A549 (cell line): ENCODE measurements around the gene POLR2L. TPM values are rescaled to one million over a fixed set of nuclear protein-coding genes. Genes with fewer than 3 reads are reported as not detected.

Experiments used
- ATAC-seq, 2 experiments: fragments of 200-7000 bp in 1 of 2; fragments of >200 bp in 1 of 2; cut with Nextera tagmentation in 1 of 2; cut with Tn5 transposase in 1 of 2; 3 replicates each; pipeline versions ENCODE4 v1.8.0 to v1.9.1; 2018 to 2020; ENCODE audit warnings: mild to moderate bottlenecking in 1 of 2, moderate library complexity in 1 of 2
- CTCF ChIA-PET: fragments of 300-600 bp; sonication (Branson Sonifier 250); formaldehyde crosslinking; extraction: SDS; loops from one replicate; lab custom pipeline; 2021; ENCODE audit warnings: antibody characterized with exemption, inconsistent platforms; lab: Yijun Ruan, JAX
- POLR2A ChIA-PET: fragments of 350-600 bp; formaldehyde crosslinking; extraction: SDS; loops from one replicate; lab custom pipeline; 2021; ENCODE audit warnings: antibody characterized with exemption, inconsistent platforms; lab: Yijun Ruan, JAX
- DNase-seq, 2 experiments: peaks; one replicate each; pipeline versions ENCODE4 v3.0.0 to v3.0.0-alpha.2; 2011 to 2016; ENCODE audit warnings: low read depth in 1 of 2, low spot score in 1 of 2
- FAIRE-seq: peaks from 2 replicates; lab custom pipeline; 2011; peaks lifted over from hg19 to GRCh38; lab: Jason Lieb, UNC
- H3K27ac ChIP-seq, 2 experiments: fragments of >200 bp; sonication (Bioruptor Twin); formaldehyde crosslinking; 3 replicates each; pipeline ENCODE4 v1.5.1; 2016 to 2017
- H3K4me1 ChIP-seq: fragments of >200 bp; sonication (Bioruptor Twin); formaldehyde crosslinking; 3 replicates; pipeline ENCODE4 v1.6.1; 2016
- H3K4me2 ChIP-seq: fragments of >200 bp; sonication (Bioruptor Twin); formaldehyde crosslinking; 3 replicates; pipeline ENCODE4 v1.6.1; 2016
- H3K4me3 ChIP-seq: fragments of >200 bp; sonication (Bioruptor Twin); formaldehyde crosslinking; 3 replicates; pipeline ENCODE4 v1.5.1; 2016
- H3K9me3 ChIP-seq: fragments of >200 bp; sonication (Bioruptor Twin); formaldehyde crosslinking; 3 replicates; pipeline ENCODE4 v1.6.1; 2016
- BHLHE40 ChIP-seq: IDR thresholded peaks from 2 replicates; pipeline ENCODE4 v1.6.1; 2012; ENCODE audit warnings: low read depth, low read length, inconsistent platforms
- CBX2 ChIP-seq: fragments of 200-600 bp; sonication (generic); IDR thresholded peaks from 2 replicates; pipeline ENCODE4 v1.6.1; 2016; ENCODE audit warnings: low read depth, mild to moderate bottlenecking, borderline replicate concordance
- CEBPB ChIP-seq, 2 experiments: fragments of >200 bp in 1 of 2; sonication (Bioruptor Twin) in 1 of 2; formaldehyde crosslinking in 1 of 2; IDR thresholded peaks; 2 replicates each; pipeline ENCODE4 v1.6.1; 2012 to 2016
- CHD2 ChIP-seq: fragments of 150-350 bp; IDR thresholded peaks from 2 replicates; pipeline ENCODE4 v1.6.1; 2014; ENCODE audit warnings: low read length; ENCODE audit not compliant: partially characterized antibody
- CHD4 ChIP-seq: fragments of 200-600 bp; sonication (generic); IDR thresholded peaks from 2 replicates; pipeline ENCODE4 v1.6.1; 2016; ENCODE audit warnings: antibody characterized with exemption, mild to moderate bottlenecking, borderline replicate concordance
- E2F6 ChIP-seq: IDR thresholded peaks from 2 replicates; pipeline ENCODE4 v1.6.1; 2012; ENCODE audit warnings: low read depth, borderline replicate concordance
- EHF ChIP-seq: fragments of 250-450 bp; sonication (Bioruptor Pico); IDR thresholded peaks from 2 replicates; pipeline ENCODE4 v1.5.0; 2020; ENCODE audit warnings: mild to moderate bottlenecking
- EHMT2 ChIP-seq: fragments of 200-600 bp; sonication (generic); IDR thresholded peaks from 2 replicates; pipeline ENCODE4 v1.6.1; 2016; ENCODE audit warnings: antibody characterized with exemption, low read depth, mild to moderate bottlenecking, moderate library complexity
- FOSB ChIP-seq: fragments of 250-450 bp; sonication (Bioruptor Pico); IDR thresholded peaks from 2 replicates; pipeline ENCODE4 v1.5.0; 2020; ENCODE audit warnings: mild to moderate bottlenecking, moderate library complexity
- FOSL2 ChIP-seq, 2 experiments: fragments of 450-650 bp in 1 of 2; fragments of >200 bp in 1 of 2; sonication (Bioruptor Twin) in 1 of 2; formaldehyde crosslinking; IDR thresholded peaks; 2 replicates each; pipeline versions ENCODE4 v1.5.0 to v1.6.1; 2016 to 2020; ENCODE audit warnings: mild to moderate bottlenecking in 1 of 2, moderate library complexity in 1 of 2
- GATA3 ChIP-seq: IDR thresholded peaks from 2 replicates; pipeline ENCODE4 v1.6.1; 2012; ENCODE audit warnings: borderline replicate concordance
- HES2 ChIP-seq: fragments of >200 bp; sonication (Bioruptor Twin); formaldehyde crosslinking; IDR thresholded peaks from 2 replicates; pipeline ENCODE4 v1.6.1; 2016
- HEYL ChIP-seq: fragments of 250-450 bp; sonication (Bioruptor Pico); IDR thresholded peaks from 2 replicates; pipeline ENCODE4 v1.8.0; 2021; ENCODE audit warnings: mild to moderate bottlenecking, moderate library complexity
- HOXB5 ChIP-seq: fragments of 250-450 bp; sonication (Bioruptor Pico); IDR thresholded peaks from 2 replicates; pipeline ENCODE4 v1.5.0; 2020; ENCODE audit warnings: mild to moderate bottlenecking, moderate library complexity
- JUN ChIP-seq, 2 experiments: fragments of >200 bp; sonication (Bioruptor Twin); formaldehyde crosslinking; IDR thresholded peaks; 2 replicates in 1 of 2; 3 replicates in 1 of 2; pipeline ENCODE4 v1.6.1; 2016 to 2017
- KDM1A ChIP-seq: fragments of 200-600 bp; sonication (generic); IDR thresholded peaks from 2 replicates; pipeline ENCODE4 v1.6.1; 2016; ENCODE audit warnings: low read depth, mild to moderate bottlenecking
- KDM5A ChIP-seq: fragments of 200-600 bp; sonication (generic); IDR thresholded peaks from 2 replicates; pipeline ENCODE4 v1.6.1; 2016; ENCODE audit warnings: antibody characterized with exemption, mild to moderate bottlenecking
- MAFK ChIP-seq: fragments of 450-650 bp; IDR thresholded peaks from 2 replicates; pipeline ENCODE4 v1.6.1; 2014; ENCODE audit not compliant: partially characterized antibody
- MAX ChIP-seq: IDR thresholded peaks from 2 replicates; pipeline ENCODE4 v1.6.1; 2012
- NFE2L2 ChIP-seq: fragments of 150-350 bp; conservative IDR thresholded peaks from 2 replicates; pipeline ENCODE4 v1.6.1; 2014; ENCODE audit warnings: low read length
- NPAS2 ChIP-seq: fragments of 250-450 bp; sonication (Bioruptor Pico); IDR thresholded peaks from 2 replicates; pipeline ENCODE4 v1.8.0; 2022; ENCODE audit warnings: mild to moderate bottlenecking, moderate library complexity, borderline replicate concordance
- POLR2A ChIP-seq: IDR thresholded peaks from 2 replicates; pipeline ENCODE4 v1.6.1; 2012; ENCODE audit warnings: mild to moderate bottlenecking, low read length
- RARB ChIP-seq: fragments of 250-450 bp; sonication (Bioruptor Pico); IDR thresholded peaks from 2 replicates; pipeline ENCODE4 v1.8.0; 2021; ENCODE audit warnings: mild to moderate bottlenecking, moderate library complexity
- RCOR1 ChIP-seq: fragments of 150-350 bp; IDR thresholded peaks from 2 replicates; pipeline ENCODE4 v1.6.1; 2014; ENCODE audit warnings: antibody characterized with exemption, low read length, low read depth
- RFX5 ChIP-seq: fragments of 450-650 bp; IDR thresholded peaks from 2 replicates; pipeline ENCODE4 v1.7.1; 2014; ENCODE audit warnings: antibody characterized with exemption, mild to moderate bottlenecking, moderate library complexity
- RNF2 ChIP-seq: fragments of 200-600 bp; sonication (generic); IDR thresholded peaks from 2 replicates; pipeline ENCODE4 v1.6.1; 2016; ENCODE audit warnings: low read depth, mild to moderate bottlenecking, antibody characterized with exemption, moderate library complexity, borderline replicate concordance
- SREBF2 ChIP-seq: fragments of 450-650 bp; IDR thresholded peaks from 2 replicates; pipeline ENCODE4 v1.6.1; 2014; ENCODE audit warnings: mild to moderate bottlenecking, moderate library complexity
- TFCP2L1 ChIP-seq: fragments of 250-450 bp; sonication (Bioruptor Pico); IDR thresholded peaks from 2 replicates; pipeline ENCODE4 v1.5.0; 2021; ENCODE audit warnings: mild to moderate bottlenecking
- TP53 ChIP-seq: fragments of 250-450 bp; sonication (Bioruptor Pico); IDR thresholded peaks from 2 replicates; pipeline ENCODE4 v1.5.0; 2021; ENCODE audit warnings: mild to moderate bottlenecking, moderate library complexity
- USF2 ChIP-seq: fragments of 450-650 bp; IDR thresholded peaks from 2 replicates; pipeline ENCODE4 v1.6.1; 2014; ENCODE audit warnings: antibody characterized with exemption
- ZNF302 ChIP-seq: fragments of 250-450 bp; sonication (Bioruptor Pico); IDR thresholded peaks from 2 replicates; pipeline ENCODE4 v1.9.0; 2021; ENCODE audit warnings: inconsistent platforms, mild to moderate bottlenecking, moderate library complexity
- ZSCAN20 ChIP-seq: fragments of 250-450 bp; sonication (Bioruptor Pico); IDR thresholded peaks from 2 replicates; pipeline ENCODE4 v1.8.0; 2022; ENCODE audit warnings: mild to moderate bottlenecking, moderate library complexity
- WGBS: methylation state at CpG from one replicate; pipeline ENCODE4 v1.1.6; 2017; ENCODE audit errors: missing lambda C conversion rate; 5-methylcytosine and 5-hydroxymethylcytosine counted together
- polyA plus RNA-seq, 4 experiments: library from polyadenylated mRNA; depleted of rRNA in 3 of 4; stranded (reverse); fragments of >200 nt; fragmentation: RNase III in 1 of 4; extraction: RNeasy Plus Mini Kit Qiagen cat#74134 plus additional on column Dnase treatment in 1 of 4; gene quantifications; 2 replicates in 3 of 4; 3 replicates in 1 of 4; pipeline ENCODE4 v1.2.3, GENCODE V29; 2011 to 2017
- TF ChIP-seq, protein P1 (sequence below): fragments of 250-450 bp; sonication (Bioruptor Pico); IDR thresholded peaks from 2 replicates; pipeline ENCODE4 v1.5.0; 2020; ENCODE audit warnings: low read depth, mild to moderate bottlenecking, moderate library complexity
- TF ChIP-seq, protein P2 (sequence below): fragments of 150-350 bp; IDR thresholded peaks from 2 replicates; pipeline ENCODE4 v1.6.1; 2014; ENCODE audit warnings: low read depth, mild to moderate bottlenecking, low read length

The POLR2L gene
- polyA plus RNA-seq, 2 of the 4 experiments (the other 2 are of a cell fraction): 140 to 773 TPM

DNA sequence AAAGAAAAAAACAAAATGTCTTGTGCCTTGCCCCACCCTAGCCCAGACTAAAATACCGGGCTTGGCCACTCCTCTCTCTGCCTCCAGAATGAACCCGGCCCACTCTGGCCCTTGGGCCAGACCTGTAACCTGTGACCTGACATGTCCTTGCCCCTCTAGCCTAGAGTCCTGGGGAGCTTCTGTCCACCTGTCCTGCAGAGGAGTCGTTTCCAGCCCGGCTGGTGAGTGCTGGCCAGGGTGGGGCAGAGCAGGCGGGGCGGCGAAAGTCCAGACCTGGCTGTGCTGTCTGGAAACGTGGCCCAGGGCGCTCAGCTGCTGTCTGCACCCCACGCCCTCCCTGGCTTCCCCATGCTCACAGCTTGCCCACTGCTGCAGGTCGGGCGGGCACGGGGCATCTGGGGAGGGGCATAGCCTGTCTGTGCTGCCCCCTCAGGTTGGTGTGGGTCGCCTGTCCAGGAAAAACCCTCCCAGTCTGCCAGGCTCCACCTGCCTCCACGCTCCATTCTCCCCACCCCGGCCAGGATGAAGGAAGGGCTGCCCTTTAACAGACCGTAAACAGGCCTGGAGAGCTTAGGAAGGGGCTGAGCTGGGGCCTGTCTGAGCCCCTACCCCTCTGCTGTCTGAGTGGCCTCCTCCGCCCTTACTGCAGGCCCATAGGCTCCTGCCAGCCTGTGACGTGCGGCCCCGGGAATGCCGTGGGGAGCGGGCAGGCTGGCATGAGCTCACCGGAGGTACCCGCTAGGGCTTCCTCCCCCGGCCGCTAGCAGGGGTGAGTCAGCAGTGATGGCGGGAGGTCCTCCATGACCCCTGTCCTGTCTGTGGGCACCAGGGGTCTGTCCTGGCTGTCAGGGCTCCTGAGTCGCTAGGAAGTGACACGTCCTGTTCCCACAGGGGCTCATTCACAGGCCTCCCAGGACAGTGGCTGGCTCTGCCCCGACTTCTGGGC is 7.7 kb downstream of the POLR2L start (continued):
- peak; percentile 37; the same call in 1 of the 2 replicates for TF ChIP-seq E2F6
- no peak for TF ChIP-seq BHLHE40
- TF ChIP-seq MAFK: peak; percentile 82
- no peak for TF ChIP-seq CBX2

GRCh38 chr11:833849-834311 is 8.4 kb downstream of the POLR2L start:
- 3% methylated on average over 8 of the region's 9 CpGs for WGBS
- peak in 1 of 2 experiments; percentile 75 for DNase-seq
- FAIRE-seq: no peak
- peak overlapping the region; percentile 98 to 100 for H3K27ac ChIP-seq
- CTCF ChIA-PET: interaction anchor here (0.8 to 2.4 kb wide), 4 partner anchors 9 to 18 kb away, joined by 3 to 10 read pairs (median 6); partner anchors contain the start of gene PNPLA2
- peak overlapping the region; percentile 86 for H3K4me3 ChIP-seq
- peak in 1 of 2 experiments; percentile 0; a peak in 3 of 6 replicates for ATAC-seq
- H3K9me3 ChIP-seq: no peaks in the 10 kb centered on the region
- POLR2A ChIA-PET: interaction anchor here (0.7 to 5.1 kb wide), 6 partner anchors 9 to 25 kb away, joined by 3 to 52 read pairs (median 12); partner anchors contain the start of genes PNPLA2, POLR2L, RPLP2 and TSPAN4
- H3K4me1 ChIP-seq: peaks cover 64% of the 10 kb centered on the region
- H3K4me2 ChIP-seq: peak overlapping the region; percentile 88
- TF ChIP-seq E2F6 (no peak), TP53 (CRISPR knock-in tag) (peak; percentile 77; the same call in 1 of the 2 replicates), CHD2 (no peak), RARB (CRISPR knock-in tag) (no peak; the same call in 1 of the 2 replicates), RCOR1 (no peak), RNF2 (no peak), POLR2A (no peak), NFE2L2 (no peak), EHMT2 (no peak), GATA3 (no peak), CEBPB (IDR thresholded peaks at IDR 0.05) (no peak), ZSCAN20 (CRISPR knock-in tag) (no peak), SREBF2 (no peak), USF2 (no peak), KDM5A (no peak), ZNF302 (CRISPR knock-in tag) (no peak), EHF (CRISPR knock-in tag) (peak; percentile 34; the same call in 1 of the 2 replicates), TFCP2L1 (CRISPR knock-in tag) (0 out of 2 replicates have a peak, but pooled peaks have one; percentile 25), FOSL2 (IDR thresholded peaks at IDR 0.05) (no peak), FOSL2 (CRISPR knock-in tag; IDR thresholded peaks at IDR 0.05) (no peak), MAX (peak; percentile 36; the same call in 1 of the 2 replicates), HEYL (CRISPR knock-in tag) (no peak), RFX5 (no peak), CHD4 (no peak), FOSB (CRISPR knock-in tag) (no peak), JUN (IDR thresholded peaks at IDR 0.05) (peak in 1 of 2 experiments; percentile 4; a peak in 2 of 5 replicates), HOXB5 (CRISPR knock-in tag) (no peak), KDM1A (no peak), HES2 (no peak), NPAS2 (no peak)
- TF ChIP-seq, protein P1, sequence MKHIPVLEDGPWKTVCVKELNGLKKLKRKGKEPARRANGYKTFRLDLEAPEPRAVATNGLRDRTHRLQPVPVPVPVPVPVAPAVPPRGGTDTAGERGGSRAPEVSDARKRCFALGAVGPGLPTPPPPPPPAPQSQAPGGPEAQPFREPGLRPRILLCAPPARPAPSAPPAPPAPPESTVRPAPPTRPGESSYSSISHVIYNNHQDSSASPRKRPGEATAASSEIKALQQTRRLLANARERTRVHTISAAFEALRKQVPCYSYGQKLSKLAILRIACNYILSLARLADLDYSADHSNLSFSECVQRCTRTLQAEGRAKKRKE (CRISPR knock-in tag): no peak
- TF ChIP-seq, protein P2, sequence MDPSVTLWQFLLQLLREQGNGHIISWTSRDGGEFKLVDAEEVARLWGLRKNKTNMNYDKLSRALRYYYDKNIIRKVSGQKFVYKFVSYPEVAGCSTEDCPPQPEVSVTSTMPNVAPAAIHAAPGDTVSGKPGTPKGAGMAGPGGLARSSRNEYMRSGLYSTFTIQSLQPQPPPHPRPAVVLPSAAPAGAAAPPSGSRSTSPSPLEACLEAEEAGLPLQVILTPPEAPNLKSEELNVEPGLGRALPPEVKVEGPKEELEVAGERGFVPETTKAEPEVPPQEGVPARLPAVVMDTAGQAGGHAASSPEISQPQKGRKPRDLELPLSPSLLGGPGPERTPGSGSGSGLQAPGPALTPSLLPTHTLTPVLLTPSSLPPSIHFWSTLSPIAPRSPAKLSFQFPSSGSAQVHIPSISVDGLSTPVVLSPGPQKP: no peak
